ENCODE results near the gene OAS3. TPM values are rescaled to one million over a fixed set of nuclear protein-coding genes. Genes with fewer than 3 reads are reported as not detected.
"Not testable (repeated sequence)": the region's sequence is repeated elsewhere in the genome, so short reads cannot be mapped to it uniquely, and the experiment has no call there.

OAS3 gene
- total RNA-seq, 1 donor from 2014 or later, result 33.6 TPM

DNA sequence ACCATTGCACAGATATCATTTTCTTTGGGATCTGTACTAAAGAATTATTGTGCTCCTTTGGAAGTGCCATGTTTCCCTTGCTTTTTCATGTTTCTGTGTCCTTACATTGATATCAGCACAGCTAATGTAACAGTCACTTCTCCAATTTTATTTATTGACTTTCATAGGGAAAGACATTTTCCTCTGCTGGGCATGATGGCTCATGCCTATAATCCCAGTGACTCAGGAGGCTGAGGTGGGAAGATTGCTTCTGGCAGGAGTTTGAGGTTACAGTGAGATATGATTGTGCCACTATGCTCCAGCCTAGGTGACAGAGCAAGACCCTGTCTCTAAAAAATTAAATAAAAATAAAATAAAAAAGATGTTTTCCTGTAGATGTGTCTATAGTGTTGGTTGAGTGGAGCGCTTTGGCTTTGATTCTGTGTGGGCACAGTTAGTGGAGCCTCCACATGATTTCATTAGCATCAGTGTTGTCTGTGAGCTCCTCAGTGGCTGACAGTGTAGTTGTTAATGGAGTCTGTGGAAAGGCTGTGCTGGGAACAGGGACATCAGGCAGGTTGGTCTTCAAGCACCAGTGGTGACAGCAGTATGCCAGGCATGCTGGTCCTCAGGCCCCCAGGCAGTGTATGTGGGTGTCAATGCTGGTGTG lies 47.5 kb downstream of the OAS3 start:
- peak; percentile 73 for ATAC-seq

DNA sequence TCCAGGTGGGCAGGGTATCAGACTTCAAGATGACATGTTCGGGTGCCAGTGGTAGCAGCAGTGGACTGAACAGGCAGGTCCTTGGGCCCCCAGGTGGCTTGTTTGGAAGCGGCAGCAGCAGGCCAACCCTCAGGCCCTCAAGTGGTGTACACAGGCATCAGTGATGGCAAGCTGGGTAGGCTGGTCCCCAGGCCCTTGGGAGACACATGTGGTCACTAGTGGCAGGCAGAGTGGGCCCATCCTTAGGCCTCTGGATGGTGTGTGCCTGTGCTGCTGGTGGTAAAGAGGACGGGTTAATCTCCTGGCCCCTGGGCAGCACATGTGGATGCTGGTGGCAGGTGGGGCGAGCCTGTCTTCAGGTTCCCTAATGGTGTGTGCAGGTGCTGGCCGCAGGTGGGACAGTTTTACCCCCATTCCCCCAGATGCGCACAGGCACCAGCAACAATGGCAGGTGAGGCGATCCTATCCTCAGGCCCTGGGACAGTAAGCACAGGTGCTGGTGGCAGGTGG lies 48.1 kb downstream of the OAS3 start:
- ATAC-seq, result peak; percentile 27

DNA sequence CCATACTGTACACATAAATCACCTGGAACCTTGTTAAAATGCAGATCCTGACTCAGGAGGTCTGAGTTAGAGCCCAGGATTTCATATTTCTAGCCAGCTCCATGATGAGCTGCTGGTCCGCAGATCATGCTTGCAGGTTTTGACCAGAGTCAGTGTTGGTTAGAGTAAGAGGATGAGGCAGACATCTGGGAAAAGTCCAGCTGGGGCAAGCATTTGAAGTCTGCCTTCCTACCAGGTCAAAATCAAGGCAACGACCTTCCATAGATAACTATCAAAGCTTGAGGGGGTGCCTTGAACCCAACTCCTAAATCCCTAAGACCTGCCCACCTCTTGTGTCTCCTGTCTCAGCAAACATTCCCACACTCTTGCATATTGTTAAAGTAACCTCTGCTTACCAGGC lies 49.3 kb downstream of the OAS3 start:
- no peak for ATAC-seq

DNA sequence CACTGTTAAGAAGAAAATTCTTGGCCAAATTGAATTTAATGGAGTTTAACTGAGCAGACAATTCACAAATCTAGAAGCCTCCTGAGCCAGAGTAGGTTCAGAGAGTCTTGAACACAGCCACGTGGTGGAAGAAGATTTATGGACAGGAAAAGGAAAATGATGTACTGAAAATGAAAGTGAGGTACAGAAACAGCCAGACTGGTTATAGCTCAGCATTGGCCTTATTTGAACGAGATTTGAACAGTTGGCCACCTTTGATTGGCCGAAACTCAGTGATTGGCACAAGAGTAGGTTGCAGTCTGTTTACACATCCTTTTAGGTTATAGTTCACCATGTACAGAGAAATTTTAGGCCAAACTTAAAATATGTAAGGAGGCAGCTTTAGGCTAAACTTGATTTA lies 50.0 kb downstream of the OAS3 start:
- no peak for ATAC-seq

- ATAC-seq, result not testable (repeated sequence)
Measured at GRCh38 chr12:112988823-112989385, 50.6 kb downstream of the OAS3 start.

- no peak for ATAC-seq
Measured at GRCh38 chr12:112989806-112990205, 51.5 kb downstream of the OAS3 start.

GRCh38 chr12:112992541-112993398 lies 54.5 kb downstream of the OAS3 start:
- ATAC-seq, result peak; percentile 91

- no peak for ATAC-seq
Measured at GRCh38 chr12:112995008-112995407, 56.7 kb downstream of the OAS3 start.

GRCh38 chr12:112996501-112996900 lies 58.2 kb downstream of the OAS3 start:
- no peak for ATAC-seq

DNA sequence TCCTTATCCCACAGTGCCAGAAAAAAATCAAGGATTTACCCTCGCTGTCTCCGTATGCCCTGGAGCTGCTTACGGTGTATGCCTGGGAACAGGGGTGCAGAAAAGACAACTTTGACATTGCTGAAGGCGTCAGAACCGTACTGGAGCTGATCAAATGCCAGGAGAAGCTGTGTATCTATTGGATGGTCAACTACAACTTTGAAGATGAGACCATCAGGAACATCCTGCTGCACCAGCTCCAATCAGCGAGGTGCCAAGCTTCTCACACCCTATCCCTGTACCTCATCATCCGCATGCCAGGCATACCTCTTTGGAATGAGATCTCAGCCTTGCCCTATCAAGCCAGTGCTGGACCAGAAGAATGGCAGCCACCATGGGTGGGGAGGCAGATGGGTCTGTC lies 59.2 kb downstream of the OAS3 start:
- no peak for ATAC-seq

GRCh38 chr12:112998987-112999767 lies 60.9 kb downstream of the OAS3 start:
- peak; percentile 20 for ATAC-seq

- peak; percentile 10 for ATAC-seq
Measured at GRCh38 chr12:113000433-113000832, 62.2 kb downstream of the OAS3 start.

GRCh38 chr12:113002155-113002554 lies 63.9 kb downstream of the OAS3 start:
- ATAC-seq, result no peak

- no peak for ATAC-seq
Measured at GRCh38 chr12:113002676-113003075, 64.4 kb downstream of the OAS3 start.

- ATAC-seq, result no peak
Measured at GRCh38 chr12:113003636-113004035, 65.4 kb downstream of the OAS3 start.

DNA sequence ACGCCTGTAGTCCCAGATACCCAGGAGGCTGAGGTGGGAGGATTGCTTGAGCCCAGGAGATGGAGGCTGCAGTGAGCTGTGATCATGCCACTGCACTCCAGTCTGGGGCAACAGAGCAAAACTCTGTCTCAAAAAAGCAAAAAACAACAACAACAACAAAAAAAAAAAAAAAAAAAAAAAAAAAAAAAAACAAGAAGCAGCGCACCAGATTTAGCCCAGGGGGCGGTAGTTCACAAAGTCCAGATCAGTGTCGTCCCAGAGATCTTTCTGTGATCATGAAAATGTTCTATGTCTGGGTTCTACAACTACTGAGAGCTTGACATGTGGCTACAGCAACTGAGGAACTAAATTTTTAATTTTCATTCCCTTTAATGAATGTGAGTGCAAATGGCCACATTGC lies 67.5 kb downstream of the OAS3 start:
- no peak for ATAC-seq

- ATAC-seq, result no peak
Measured at GRCh38 chr12:113006206-113006605, 67.9 kb downstream of the OAS3 start.

- ATAC-seq, result no peak
Measured at GRCh38 chr12:113006641-113007040, 68.4 kb downstream of the OAS3 start.

DNA sequence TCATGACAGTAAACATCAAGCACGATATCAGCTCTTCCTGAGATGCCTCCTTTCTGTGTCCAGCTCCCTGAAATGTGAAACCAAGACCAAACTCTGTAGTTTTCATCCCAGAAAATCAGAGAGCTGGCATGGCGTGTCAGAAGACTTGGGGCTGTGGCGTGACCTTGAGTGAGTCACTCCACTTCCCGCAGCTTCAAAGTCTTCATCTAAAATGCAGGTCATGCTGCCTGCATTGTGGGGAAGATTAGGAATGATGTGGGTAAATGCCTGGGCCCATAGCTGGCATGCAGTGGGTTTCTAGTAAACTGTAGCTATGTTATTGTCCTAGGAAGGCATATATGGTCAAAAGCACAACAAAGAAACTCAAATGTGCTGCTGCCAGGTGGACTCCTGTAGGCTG lies 68.9 kb downstream of the OAS3 start:
- ATAC-seq, result no peak

GRCh38 chr12:113010701-113011100 lies 72.4 kb downstream of the OAS3 start:
- ATAC-seq, result no peak

GRCh38 chr12:113014565-113014964 lies 76.3 kb downstream of the OAS3 start:
- no peak for ATAC-seq

DNA sequence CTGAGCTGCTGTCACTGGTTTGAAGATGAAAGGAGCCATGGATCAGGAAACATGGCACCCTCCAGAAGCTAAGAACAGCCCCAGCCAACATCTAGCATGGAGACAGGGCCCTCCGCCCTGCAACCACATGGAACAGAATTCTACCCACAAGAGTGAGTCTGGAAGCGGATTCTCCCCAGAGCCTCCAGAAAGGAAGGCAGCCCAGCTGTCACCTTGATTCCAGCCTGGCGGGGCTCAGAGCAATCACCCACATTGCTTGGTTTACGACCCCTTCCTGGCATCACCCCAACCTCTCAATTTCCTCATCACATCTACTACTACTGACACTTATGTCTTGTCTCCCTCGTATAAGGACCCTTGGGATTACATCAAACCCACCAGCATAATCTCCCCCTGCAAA lies 78.5 kb downstream of the OAS3 start:
- no peak for ATAC-seq

- peak; percentile 43 for ATAC-seq
Measured at GRCh38 chr12:113019025-113019424, 80.8 kb downstream of the OAS3 start.

Measured in esophagus mucosa (tissue), 1 donor.